ENCODE data around the gene B4GALNT4.
"Not testable (repeated sequence)": the region's sequence is repeated elsewhere in the genome, so short reads cannot be mapped to it uniquely, and the experiment has no call there.

The B4GALNT4 gene

GRCh38 chr11:409008-409599, 39.8 kb downstream of the B4GALNT4 start:
- no peak for DNase-seq

DNA sequence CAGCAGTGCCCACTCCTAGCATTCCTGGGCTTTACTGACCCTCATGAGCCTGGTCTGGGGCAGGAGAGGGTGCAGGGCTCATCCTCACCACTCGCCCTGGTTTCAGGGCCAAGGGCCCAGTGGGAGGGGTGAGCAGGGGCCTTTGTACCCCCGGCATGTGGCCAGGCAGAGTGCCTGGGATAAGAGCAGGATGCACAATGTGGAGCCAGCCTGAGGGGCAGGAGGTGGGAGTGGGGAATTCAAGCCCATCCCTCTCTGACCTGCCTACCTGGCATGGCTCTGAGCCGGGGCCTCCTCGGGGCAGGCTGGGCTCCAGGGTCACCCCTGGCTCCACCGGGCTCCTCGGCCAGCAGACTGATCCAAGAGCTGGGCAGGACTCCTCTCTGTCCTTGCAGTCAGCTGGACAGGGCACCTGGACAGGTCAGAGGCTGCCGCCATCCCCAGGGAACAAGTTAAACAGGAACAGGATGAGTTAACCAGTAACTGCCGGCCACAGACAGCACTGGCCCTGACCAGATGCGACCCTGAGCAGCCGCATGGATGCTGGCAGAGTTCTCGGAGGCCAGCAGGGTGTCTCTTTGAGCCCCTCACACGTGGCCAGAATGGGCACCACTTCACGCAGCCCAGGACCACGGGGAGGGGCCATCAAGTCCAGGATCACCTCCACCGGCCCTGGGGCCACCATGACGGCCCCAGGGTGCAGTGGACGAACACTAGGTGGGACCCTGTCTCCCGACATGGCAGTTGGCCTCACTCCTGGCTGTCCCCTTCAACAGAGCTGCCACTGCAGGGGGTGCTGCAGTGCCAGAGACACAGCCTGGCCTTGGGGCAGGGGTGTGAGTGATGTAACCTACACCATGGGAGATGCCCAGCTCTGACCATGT, 40.5 kb downstream of the B4GALNT4 start:
- no peak for DNase-seq

DNA sequence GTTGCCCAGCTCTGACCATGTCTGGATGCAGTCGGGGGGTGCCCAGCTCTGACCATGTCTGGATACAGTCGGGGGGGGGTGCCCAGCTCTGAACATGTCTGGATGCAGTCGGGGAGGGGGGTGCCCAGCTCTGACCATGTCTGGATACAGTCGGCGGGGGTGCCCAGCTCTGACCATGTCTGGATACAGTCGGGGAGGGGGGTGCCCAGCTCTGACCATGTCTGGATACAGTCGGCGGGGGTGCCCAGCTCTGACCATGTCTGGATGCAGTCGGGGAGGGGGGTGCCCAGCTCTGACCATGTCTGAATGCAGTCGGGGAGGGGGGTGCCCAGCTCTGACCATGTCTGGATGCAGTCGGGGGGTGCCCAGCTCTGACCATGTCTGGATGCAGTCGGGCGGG, 41.4 kb downstream of the B4GALNT4 start:
- DNase-seq: not testable (repeated sequence)

GRCh38 chr11:411520-411919, 42.2 kb downstream of the B4GALNT4 start:
- DNase-seq: not testable (repeated sequence)

DNA sequence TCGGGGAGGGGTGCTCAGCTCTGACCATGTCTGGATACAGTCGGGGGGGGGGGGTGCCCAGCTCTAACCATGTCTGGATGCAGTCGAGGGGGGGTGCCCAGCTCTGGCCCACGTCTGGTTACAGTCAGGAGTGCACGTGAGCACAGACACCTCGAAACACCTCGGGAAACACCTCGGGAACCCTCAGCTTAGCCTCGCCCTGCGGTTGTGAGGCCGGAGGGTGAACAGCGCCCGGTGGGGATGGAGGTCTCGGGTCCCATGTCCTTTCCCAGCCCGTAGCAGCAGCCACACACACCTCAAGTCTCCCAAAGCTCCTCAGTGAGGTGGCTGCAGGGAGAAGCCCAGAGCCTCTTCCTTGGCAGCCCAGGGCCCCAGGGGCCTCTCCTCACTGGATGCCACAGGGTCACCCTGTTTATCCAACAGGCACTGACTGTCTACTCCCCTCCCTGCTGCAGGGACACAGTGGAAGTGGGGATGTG, 43.4 kb downstream of the B4GALNT4 start:
- no peak for DNase-seq

DNA sequence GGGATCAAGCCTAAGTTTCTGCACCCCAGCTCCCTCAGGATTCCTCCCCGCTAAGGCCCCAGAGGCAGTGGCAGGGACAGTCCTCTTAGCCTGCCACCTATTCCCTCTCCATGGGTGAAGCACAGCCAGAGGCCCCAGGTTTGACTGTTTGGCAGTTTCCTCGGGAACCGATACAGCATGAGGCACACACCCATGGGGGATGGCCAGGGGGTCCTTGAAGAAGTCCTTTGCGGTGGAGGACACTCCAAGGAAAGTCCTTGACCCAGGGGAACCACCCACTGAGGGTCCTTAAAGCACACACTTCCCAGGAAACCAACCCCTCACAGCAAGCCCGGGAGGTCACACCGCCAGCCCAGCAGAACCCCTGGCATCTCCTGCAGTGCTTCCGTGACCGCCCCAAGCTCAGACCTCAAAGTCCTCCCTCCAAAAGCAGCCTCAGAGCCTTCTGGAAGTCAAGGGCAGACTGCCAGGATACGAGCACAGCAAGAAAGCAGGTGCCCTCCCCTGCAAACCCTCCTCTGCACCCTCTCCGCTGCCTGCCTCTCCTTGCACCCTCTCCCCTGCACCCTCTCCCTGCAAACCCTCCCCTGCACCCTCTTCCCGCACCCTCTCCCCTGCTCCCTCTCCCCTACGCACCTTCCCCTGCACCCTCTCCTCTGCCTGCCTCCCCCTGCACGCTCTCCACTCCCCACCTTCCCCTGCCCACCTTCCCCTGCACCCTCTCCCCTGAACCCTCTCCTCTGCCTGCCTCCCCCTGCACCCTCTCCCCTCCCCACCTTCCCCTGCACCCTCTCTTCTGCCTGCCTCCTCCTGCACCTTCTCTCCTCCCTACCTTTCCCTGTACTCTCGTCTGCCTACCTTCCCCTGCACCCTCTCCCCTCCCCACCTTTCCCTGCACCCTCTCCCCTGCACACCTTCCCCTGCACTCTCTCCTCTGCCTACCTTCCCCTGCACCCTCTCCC, 44.1 kb downstream of the B4GALNT4 start:
- no peak for DNase-seq

DNA sequence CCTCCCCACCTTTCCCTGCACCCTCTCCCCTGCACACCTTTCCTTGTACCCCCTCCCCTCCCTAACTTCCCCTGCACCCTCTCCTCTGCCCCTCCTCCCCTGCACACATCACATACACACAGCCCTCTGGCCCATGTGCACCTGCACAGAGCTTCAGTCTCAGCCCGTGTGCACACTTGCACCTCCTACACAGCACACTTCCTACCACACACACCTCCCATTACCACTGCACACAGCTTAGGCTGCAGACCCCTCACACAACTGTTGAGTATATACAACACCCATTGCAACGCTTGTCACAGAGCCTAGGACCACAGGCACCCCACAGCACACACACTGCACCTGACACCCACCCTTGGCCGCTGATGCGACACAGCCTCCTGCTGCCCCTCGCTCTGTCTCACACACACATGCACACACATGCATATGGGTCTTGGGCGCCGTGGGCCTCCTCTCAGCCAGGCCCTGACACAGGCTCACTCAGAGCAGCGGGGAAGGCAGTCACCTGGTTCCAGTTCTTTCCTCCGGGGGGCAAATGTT, 45.1 kb downstream of the B4GALNT4 start:
- no peak for DNase-seq

DNA sequence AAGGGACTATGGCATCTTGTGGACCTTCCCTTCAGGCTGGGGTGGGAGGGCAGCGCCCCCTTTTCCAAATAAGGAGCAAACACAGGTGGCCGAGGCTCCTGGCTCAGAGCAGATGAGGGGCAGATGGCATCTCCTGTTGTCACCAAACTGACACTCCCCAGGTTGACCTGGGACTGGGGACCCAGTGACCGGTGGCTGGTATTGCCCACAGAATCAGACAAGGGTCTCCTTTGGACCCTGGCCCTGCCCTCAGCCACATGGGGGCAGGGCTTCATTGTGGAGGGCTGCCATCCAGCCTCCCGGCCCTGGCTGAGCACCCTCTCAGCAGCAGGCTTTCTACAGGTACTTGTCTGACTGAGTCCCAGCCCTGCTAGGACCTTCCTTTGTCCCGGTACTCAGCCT, 46.3 kb downstream of the B4GALNT4 start:
- no peak for DNase-seq

DNA sequence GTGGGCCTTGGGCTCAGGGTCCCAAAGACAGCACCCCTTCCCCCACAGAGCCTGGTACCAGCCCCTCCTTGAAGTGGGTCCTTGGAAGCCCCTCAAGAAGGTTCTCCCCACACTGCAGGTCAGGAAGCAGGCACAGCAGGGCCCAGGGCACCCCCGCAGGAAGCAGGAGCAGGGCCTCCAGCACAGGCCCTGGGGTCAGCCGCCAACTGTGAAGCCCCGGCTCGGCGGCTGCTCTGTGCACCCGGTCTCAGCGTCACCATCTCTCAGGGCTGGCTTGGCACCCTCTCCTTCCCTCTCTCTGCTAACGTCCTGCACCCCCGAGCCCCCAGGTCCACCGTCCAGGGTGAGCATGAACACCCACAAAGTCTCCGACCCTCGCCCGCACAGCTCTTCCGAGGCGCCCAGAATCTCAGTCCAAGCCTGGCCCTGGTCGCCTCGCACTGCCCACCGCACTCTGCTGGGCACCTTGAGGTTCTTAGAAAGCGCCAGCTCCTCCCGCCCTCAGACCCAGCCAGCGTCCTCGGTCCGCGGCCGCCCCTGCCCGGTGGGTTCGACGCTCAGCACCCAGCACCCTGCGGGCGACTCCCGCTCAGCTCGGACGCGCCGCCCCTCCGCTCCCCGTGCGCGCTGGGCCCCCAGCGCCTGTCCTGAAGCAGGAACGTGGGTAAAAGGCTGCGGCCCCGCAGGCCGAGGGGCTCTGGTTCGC, 46.9 kb downstream of the B4GALNT4 start:
- DNase-seq: no peak

- no peak for DNase-seq
Observed at GRCh38 chr11:416757-417621, 47.7 kb downstream of the B4GALNT4 start.

- no peak for DNase-seq
Observed at GRCh38 chr11:417652-418342, 48.5 kb downstream of the B4GALNT4 start.

- no peak for DNase-seq
Observed at GRCh38 chr11:418343-419247, 49.3 kb downstream of the B4GALNT4 start.

- DNase-seq: no peak
Observed at GRCh38 chr11:419248-420005, 50.1 kb downstream of the B4GALNT4 start.

GRCh38 chr11:420054-420910, 51.0 kb downstream of the B4GALNT4 start:
- no peak for DNase-seq

DNA sequence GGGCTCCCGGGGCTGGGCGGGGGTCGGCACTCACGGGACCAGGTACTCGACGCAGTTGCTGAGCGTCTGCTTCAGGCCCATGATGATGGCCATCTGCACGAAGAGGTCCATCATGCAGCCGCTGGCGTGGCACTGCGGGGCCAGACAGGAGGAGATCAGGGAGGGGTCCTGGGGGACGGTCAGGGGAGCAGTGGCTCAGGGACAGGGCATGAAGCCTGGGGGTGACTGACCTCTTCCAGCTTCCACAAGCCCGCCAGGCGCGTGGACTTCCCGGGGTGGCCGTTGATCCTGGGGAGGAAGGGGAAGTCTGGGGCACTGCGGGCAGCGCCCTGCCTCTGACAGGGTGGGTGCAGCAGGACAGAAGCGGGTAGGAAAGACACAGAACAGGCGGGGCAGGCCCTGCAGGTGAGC, 51.6 kb downstream of the B4GALNT4 start:
- no peak for DNase-seq

GRCh38 chr11:422249-422656, 53.0 kb downstream of the B4GALNT4 start:
- DNase-seq: no peak

- no peak for DNase-seq
Observed at GRCh38 chr11:424232-424631, 54.9 kb downstream of the B4GALNT4 start.

GRCh38 chr11:424766-425165, 55.5 kb downstream of the B4GALNT4 start:
- DNase-seq: not testable (repeated sequence)

All from activated T-cell treated with anti-CD3 and anti-CD28 coated beads for 4 hours (primary cell).